PC-3 (cell line): ENCODE measurements around the gene ARHGEF16. TPM values are rescaled to one million over a fixed set of nuclear protein-coding genes. Genes with fewer than 3 reads are reported as not detected.

Experiments used
- ATAC-seq: fragments of 200-7000 bp; cut with Tn5 transposase; 2 replicates; pipeline ENCODE4 v1.9.1; 2020; ENCODE audit warnings: mild to moderate bottlenecking, moderate library complexity
- BruUV-seq: library from RNA; stranded (reverse); fragments of 400-500 nt; replicated peaks from 2 replicates; lab custom pipeline; 2021; lab: Mats Ljungman, UMichigan
- CTCF ChIA-PET: fragments of 300-600 bp; sonication (Branson Sonifier 250); formaldehyde crosslinking; loops from one replicate; lab custom pipeline; 2022; ENCODE audit warnings: antibody characterized with exemption; lab: Charles Lee
- POLR2A ChIA-PET: fragments of 300-600 bp; sonication (Branson Sonifier 250); formaldehyde crosslinking; loops from one replicate; lab custom pipeline; 2022; ENCODE audit warnings: antibody characterized with exemption; ENCODE audit not compliant: unreplicated experiment; lab: Charles Lee
- DNase-seq: peaks from one replicate; pipeline ENCODE4 v3.0.0-alpha.2; 2015
- H2AFZ ChIP-seq: fragments of 300-600 bp; sonication (generic); 2 replicates; pipeline ENCODE4 v1.6.0; 2016; ENCODE audit warnings: antibody characterized with exemption, low read length
- H3F3A ChIP-seq: fragments of 300-600 bp; sonication (generic); one replicate; pipeline ENCODE4 v1.6.0; 2017; ENCODE audit warnings: antibody characterized with exemption, low read length, control low read depth, mild to moderate bottlenecking; ENCODE audit not compliant: unreplicated experiment
- H3K27ac ChIP-seq: fragments of 300-600 bp; sonication (generic); 2 replicates; pipeline ENCODE4 v1.5.1; 2016; ENCODE audit warnings: mild to moderate bottlenecking, low read length
- H3K27me3 ChIP-seq: fragments of 300-600 bp; sonication (generic); 2 replicates; pipeline ENCODE4 v1.6.1; 2016; ENCODE audit warnings: low read length, mixed read lengths
- H3K36me3 ChIP-seq: fragments of 300-600 bp; sonication (generic); 2 replicates; pipeline ENCODE4 v1.6.1; 2016; ENCODE audit warnings: low read depth, mixed run types, low read length, mixed read lengths
- H3K4me1 ChIP-seq: fragments of 300-600 bp; sonication (generic); 2 replicates; pipeline ENCODE4 v1.5.1; 2016; ENCODE audit warnings: low read length; ENCODE audit not compliant: insufficient read depth
- H3K4me2 ChIP-seq: fragments of 300-600 bp; sonication (generic); 2 replicates; pipeline ENCODE4 v1.6.0; 2016; ENCODE audit warnings: low read length
- H3K4me3 ChIP-seq: fragments of 300-600 bp; sonication (generic); 2 replicates; pipeline ENCODE4 v1.5.1; 2016; ENCODE audit warnings: mild to moderate bottlenecking, low read length, mixed read lengths
- H3K79me2 ChIP-seq: fragments of 300-600 bp; sonication (generic); 2 replicates; pipeline ENCODE4 v1.6.1; 2017; ENCODE audit warnings: low read length, mixed read lengths
- H3K9ac ChIP-seq: fragments of 300-600 bp; sonication (generic); 2 replicates; pipeline ENCODE4 v1.6.0; 2016; ENCODE audit warnings: mild to moderate bottlenecking, low read length
- H3K9me2 ChIP-seq: fragments of 300-600 bp; sonication (generic); replicated peaks from 2 replicates; pipeline ENCODE4 v1.6.1; 2016; ENCODE audit warnings: mixed run types, low read length, mixed read lengths
- H3K9me3 ChIP-seq: fragments of 300-600 bp; sonication (generic); 2 replicates; pipeline ENCODE4 v1.6.1; 2016; ENCODE audit warnings: low read length, mixed read lengths
- H4K20me1 ChIP-seq: fragments of 300-600 bp; sonication (generic); 2 replicates; pipeline ENCODE4 v1.6.1; 2016; ENCODE audit warnings: low read length, mixed read lengths
- CTCF ChIP-seq: fragments of 300-600 bp; sonication (generic); conservative IDR thresholded peaks from 2 replicates; pipeline ENCODE4 v1.5.1; 2017; ENCODE audit warnings: antibody characterized with exemption, low read depth, mild to moderate bottlenecking, low read length
- EZH2 ChIP-seq: fragments of 300-600 bp; sonication (generic); IDR thresholded peaks from one replicate; pipeline ENCODE4 v1.6.1; 2017; ENCODE audit warnings: antibody characterized with exemption, mild to moderate bottlenecking, low read length; ENCODE audit not compliant: unreplicated experiment
- EZH2phosphoT487 ChIP-seq: fragments of 300-600 bp; sonication (generic); IDR thresholded peaks from 2 replicates; pipeline ENCODE4 v1.6.1; 2018; ENCODE audit warnings: mild to moderate bottlenecking, antibody characterized with exemption, low read length, borderline replicate concordance
- intact Hi-C: fragments of 100-400 bp; cut with micrococcal nuclease; formaldehyde crosslinking; loops from 2 replicates; pipeline ENCODE4 v1.9.0; 2023
- total RNA-seq: library from RNA; depleted of rRNA; stranded (reverse); fragments of >200 nt; gene quantifications from 2 replicates; pipeline ENCODE4 v1.2.3, GENCODE V29; 2014

The ARHGEF16 gene
- total RNA-seq, 1 experiment from 2014 or later, result 54.3 TPM

- ATAC-seq (no peak), DNase-seq (no peak)
- no peak overlapping the region for H3K4me3 ChIP-seq
- no peaks in the 10 kb centered on the region for H3F3A ChIP-seq
- no peak overlapping the region for H3K27ac ChIP-seq
- POLR2A ChIA-PET, result no interaction called here
- intact Hi-C loops, result no loop called here
- no peaks in the 10 kb centered on the region for H3K36me3 ChIP-seq
- CTCF ChIA-PET, result interaction anchor here (1.6 kb wide), 1 partner anchor 8 kb away, joined by 4 read pairs; no protein-coding TSS in a partner anchor
- H3K4me2 ChIP-seq, result no peak overlapping the region
- no peaks in the 10 kb centered on the region for H3K9me2 ChIP-seq
- no peaks in the 10 kb centered on the region for H3K79me2 ChIP-seq
- BruUV-seq, result no TSS peak
- H4K20me1 ChIP-seq, result no peaks in the 10 kb centered on the region
- H3K4me1 ChIP-seq, result peaks cover 12% of the 10 kb centered on the region
- H2AFZ ChIP-seq, result no peak overlapping the region
- peaks cover 53% of the 10 kb centered on the region for H3K27me3 ChIP-seq
- no peak overlapping the region for H3K9ac ChIP-seq
- no peaks in the 10 kb centered on the region for H3K9me3 ChIP-seq
- TF ChIP-seq EZH2 (no peak), CTCF (no peak), EZH2phosphoT487 (no peak)
Observed at GRCh38 chr1:3444736-3445135, 9.7 kb upstream of the ARHGEF16 start.

- no peak overlapping the region for H3K4me3 ChIP-seq
- ATAC-seq (no peak), DNase-seq (no peak)
- ChIA-PET CTCF (interaction anchor here (0.7 kb wide), 1 partner anchor 29 kb away, joined by 3 read pairs; no protein-coding TSS in a partner anchor), POLR2A (interaction anchor here (0.6 kb wide), 1 partner anchor 639 kb away, joined by 7 read pairs; no protein-coding TSS in a partner anchor)
- H3K9me2 ChIP-seq, result no peaks in the 10 kb centered on the region
- no TSS peak for BruUV-seq
- H3K4me2 ChIP-seq, result no peak overlapping the region
- H3K9me3 ChIP-seq, result no peaks in the 10 kb centered on the region
- no peak overlapping the region for H3K27ac ChIP-seq
- H2AFZ ChIP-seq, result no peak overlapping the region
- H3K27me3 ChIP-seq, result peaks cover 30% of the 10 kb centered on the region; the same call in 1 of the 2 replicates
- no peak overlapping the region for H3K9ac ChIP-seq
- peaks cover 5% of the 10 kb centered on the region for H3K79me2 ChIP-seq
- H3K36me3 ChIP-seq, result no peaks in the 10 kb centered on the region
- no peaks in the 10 kb centered on the region for H4K20me1 ChIP-seq
- intact Hi-C loops, result no loop called here
- no peak for TF ChIP-seq EZH2phosphoT487
- no peak for TF ChIP-seq EZH2
- TF ChIP-seq CTCF, result no peak
- no peaks in the 10 kb centered on the region for H3F3A ChIP-seq
- peaks cover 15% of the 10 kb centered on the region for H3K4me1 ChIP-seq
Observed at GRCh38 chr1:3450202-3450863, 4.1 kb upstream of the ARHGEF16 start.

GRCh38 chr1:3450983-3451382 lies 3.5 kb upstream of the ARHGEF16 start:
- intact Hi-C loops, result no loop called here
- CTCF ChIA-PET, result no interaction called here
- no peak overlapping the region for H2AFZ ChIP-seq

More at GRCh38 chr1:3450983-3451382, 3.5 kb upstream of the ARHGEF16 start:
- H4K20me1 ChIP-seq, result no peaks in the 10 kb centered on the region
- no peak overlapping the region for H3K27ac ChIP-seq
- DNase-seq (no peak), ATAC-seq (no peak)
- no peaks in the 10 kb centered on the region for H3F3A ChIP-seq
- POLR2A ChIA-PET, result no interaction called here
- peaks cover 16% of the 10 kb centered on the region for H3K4me1 ChIP-seq
- no peak overlapping the region for H3K4me2 ChIP-seq
- TF ChIP-seq EZH2phosphoT487 (no peak), CTCF (no peak), EZH2 (no peak)
- H3K9ac ChIP-seq, result no peak overlapping the region
- peaks cover 30% of the 10 kb centered on the region; the same call in 1 of the 2 replicates for H3K27me3 ChIP-seq
- no peak overlapping the region for H3K4me3 ChIP-seq
- peaks cover 12% of the 10 kb centered on the region for H3K79me2 ChIP-seq
- H3K9me3 ChIP-seq, result no peaks in the 10 kb centered on the region
- H3K36me3 ChIP-seq, result no peaks in the 10 kb centered on the region
- H3K9me2 ChIP-seq, result no peaks in the 10 kb centered on the region
- no TSS peak for BruUV-seq
